Astrocyte of the hippocampus (primary cell): ENCODE results near the gene SND1.

Experiments
- DNase-seq: peaks from one replicate; pipeline ENCODE4 v3.0.0; 2011; ENCODE audit warnings: low read depth, low spot score

SND1 gene

DNA sequence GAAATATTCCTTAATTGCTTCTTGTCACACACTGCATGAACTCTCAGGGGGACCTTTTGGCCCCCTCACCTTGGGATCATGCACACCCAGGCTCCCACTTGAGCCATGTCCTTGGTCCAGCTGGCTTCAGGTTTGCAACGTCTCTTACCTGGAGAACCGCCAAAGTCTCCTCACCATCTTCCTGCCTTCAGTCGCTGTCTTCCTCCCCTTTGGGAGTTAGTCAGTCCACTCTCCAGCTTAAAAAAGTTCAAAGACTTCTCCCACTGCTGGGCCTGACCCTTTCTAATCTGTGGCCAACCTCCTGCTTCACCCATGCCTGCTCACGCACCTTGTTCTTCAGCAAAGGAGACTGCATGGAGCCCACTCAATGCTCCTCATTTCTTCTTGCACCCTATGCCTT, 461.8 kb downstream of the SND1 start:
- no peak for DNase-seq

DNA sequence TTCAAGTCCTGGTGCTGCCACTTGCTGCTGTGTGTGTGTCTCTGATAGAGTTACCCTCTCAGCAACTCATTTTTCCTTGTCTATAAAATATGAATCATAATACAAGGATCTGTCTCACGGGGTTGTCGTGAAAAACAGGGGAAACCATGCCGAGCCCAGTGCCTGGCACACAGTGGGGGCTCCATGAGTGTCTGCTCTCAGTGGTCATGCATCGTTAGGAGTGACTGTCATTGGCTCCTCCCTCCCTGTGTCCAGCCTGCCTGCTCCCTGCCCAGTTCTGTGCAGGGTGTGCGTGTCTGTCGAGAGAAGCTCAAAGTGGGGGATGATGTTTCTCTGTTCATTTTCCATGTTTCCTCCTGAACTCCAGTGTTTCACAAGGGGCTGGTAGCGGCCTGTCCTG, 462.8 kb downstream of the SND1 start:
- DNase-seq = no peak

DNA sequence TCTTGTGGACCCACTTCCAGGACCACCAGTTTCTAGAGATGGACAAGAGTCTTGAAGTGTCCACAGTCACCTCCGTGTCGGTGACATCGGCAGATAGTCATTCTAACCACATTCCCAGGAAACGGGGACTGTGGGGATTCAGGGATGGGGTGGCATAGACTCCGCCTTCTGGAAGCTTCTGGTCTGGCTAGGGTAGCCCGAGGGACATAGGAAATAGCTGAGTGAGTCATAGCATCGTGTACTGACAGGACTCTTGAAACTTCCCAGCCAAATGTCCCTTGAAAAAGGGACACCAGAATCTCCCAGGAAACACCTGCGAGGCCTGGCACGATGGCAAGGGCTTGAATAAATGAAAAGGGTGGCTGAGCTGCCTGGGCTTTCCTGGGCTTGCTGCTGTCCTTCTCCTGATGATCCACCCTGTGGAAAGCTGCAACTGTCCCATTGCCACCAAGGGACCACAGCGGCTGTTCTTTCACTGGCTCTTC, 463.4 kb downstream of the SND1 start:
- peak; percentile 27 for DNase-seq

DNA sequence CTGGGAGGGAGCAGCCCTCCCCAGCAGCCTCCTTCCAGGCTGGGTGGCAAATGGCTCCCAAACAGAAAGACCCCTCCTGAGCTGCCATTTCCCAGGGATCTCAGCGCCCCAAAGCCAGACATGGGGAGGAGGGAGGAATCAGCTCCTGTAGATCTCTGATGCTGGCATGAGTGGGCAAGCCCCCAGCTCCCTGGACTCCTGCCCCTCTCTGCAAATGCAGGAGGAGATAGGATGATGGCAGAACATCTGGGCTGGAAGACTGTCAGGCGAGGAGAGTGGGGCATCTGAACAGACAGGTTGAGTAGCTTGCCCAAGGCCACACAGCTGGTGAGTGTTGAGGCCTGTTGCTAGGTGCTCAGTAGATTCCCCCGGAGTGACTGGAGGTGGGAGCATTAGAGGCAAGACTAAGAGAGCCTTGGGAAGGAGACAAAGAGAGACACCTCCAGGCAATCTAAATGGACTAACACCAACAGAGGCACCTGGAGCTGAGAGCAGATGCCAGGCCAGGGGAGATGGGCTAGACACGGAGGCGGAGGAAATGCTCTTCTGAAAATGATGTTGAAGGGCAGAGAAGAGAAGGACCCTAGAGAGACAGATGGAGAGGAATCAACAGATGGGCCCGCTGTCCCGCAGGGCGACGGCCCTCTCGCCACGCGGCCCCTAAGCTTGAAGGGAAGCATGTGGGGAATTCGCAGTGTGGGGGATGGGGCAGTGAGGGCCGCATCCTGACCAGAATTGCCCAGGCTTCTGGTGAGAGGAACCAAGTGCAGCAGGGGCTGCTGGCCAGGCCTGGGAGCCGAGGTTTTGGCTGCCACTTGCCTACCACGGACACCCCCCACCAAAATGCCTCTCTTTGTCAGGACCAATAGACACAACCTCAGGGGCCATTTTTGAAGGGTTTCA, 464.1 kb downstream of the SND1 start:
- DNase-seq = no peak

DNA sequence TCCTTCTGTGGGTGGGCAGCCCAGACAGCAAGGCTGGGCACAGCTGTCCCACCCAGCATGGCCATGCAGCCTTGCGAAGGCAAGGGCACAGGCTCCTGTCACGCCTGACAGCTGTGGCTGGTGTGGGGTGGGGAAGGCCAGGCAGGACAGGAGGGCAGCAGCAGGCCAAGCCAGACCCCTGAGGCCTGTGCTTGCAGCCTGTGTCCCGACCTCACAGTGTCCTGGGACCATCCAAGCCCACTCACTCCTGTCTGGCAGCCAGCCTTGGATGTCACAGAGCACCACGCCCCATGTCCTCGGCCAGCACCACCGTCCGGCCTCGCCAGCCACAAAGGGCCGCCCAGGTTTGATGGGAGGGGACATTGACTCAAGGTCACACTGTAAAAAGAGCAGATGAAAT, 464.7 kb downstream of the SND1 start:
- DNase-seq = no peak

DNA sequence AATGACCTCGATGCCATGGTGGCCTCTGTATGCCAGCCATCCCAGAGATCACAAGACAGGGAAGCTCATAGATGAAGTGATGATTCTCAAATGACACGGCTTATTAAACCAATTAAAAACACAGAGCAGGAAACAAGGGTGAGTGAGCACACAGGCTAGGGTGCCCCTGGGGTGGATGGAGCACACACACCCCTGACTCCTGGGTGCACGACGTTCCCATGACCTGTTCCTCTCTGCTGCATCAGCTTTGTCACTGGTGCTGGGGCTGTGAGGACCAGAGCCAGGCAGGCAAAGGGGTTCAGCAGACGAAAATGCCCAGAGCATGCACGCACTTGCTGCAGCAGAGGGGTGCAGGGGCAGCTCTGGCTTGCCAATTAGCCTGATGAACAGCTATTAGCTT, 465.7 kb downstream of the SND1 start:
- no peak for DNase-seq

DNA sequence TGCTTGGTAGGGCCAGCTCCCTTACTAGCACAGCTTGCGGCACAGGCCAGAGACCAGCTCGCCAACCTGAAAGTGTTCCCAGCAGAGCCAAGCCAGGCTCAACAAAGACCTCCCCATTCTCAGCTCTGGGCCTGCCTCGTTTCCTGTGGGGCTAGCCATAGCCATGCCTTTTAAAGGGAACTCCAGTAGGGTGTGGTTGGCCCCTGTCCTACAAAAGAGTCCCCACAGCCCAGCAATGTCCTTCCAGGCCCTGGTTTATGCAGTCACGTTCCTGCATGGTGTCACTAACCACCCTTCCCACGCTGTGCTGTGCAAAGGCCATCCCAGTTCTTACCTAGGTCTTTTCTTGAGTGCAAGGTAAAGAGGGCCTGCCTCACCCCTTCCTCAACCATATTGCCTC, 467.0 kb downstream of the SND1 start:
- DNase-seq = no peak

DNA sequence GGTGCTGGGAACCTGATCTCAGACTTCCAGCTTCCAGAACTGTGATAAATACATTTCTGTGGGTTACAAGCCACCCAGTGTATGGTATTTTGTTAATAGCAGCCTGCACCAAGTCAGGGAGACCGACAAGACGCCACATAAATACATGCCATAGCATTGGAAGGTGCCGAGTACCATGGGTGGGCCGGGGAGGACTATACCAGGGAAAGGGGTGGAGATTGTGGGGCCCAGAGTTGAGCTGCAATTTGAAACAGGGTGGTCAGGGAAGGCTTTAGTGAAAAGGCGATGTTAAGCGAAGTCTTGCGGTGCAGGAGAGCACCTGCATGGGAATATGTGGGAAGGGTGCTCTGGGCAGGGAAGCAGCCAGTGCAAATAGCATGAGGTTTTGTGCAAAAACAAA, 468.1 kb downstream of the SND1 start:
- no peak for DNase-seq

DNA sequence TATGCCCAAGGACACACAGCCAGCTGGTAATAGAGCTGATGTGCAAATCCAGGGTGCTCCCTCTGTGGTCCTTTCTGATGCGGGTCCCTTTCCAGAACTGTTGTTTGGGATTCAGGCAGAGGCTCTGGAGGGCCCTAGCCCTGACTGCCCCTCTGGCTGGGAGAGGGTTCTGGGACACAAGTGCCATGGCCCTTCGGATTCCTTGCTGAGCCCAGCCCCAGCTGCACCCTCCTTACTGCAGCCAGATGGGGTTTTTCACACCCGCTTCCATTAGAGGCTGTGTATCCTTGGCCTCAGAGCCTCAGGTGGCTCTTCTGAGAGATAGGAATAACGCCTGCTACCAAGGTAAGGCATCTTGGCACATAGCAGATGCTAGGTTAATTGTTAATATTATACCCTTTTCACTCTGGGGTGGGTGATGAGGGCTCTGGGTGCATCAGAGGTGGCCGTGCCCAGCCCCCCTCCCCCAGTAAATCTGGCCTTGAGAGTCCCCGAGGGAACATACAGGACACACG, 469.0 kb downstream of the SND1 start:
- DNase-seq = no peak

DNA sequence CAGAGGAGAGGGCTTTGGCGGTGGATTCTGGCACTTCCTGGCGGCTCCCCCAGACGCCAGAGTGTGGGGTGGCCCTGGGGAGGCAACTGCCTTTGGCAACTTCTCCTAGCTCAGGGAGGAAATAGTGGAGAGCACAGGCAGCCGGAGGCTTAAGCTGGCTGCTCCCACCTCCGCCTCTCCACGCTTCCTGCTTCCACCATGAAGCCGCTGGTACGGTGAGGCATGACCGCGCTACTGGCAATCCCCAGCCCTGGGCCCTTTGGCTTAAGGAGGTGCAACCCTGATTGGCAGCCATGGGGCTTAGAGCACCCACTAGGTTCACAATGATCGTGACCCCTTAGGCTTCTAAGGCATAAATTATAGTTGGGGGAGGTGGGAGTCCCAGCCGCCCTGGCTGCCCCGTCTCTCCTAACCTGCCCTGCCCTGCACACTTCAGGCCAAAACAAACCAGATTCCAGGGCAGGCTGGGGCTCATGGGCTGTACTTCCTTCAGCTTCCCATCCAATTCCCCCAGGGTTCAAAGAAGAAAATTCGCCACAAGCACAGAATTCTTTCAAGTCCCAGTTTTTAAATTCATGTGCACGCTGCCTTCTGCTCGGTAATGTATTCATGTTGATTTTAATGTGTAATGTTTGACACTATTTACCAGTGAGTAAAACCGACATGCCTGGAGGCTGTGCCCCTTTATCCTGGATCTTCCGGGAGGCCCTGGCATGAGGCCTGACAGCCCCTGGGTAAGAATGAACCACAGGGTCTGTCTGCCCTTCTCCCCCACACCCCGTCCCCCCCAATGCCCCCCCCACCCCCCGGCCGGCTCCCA, 469.9 kb downstream of the SND1 start:
- DNase-seq = no peak

DNA sequence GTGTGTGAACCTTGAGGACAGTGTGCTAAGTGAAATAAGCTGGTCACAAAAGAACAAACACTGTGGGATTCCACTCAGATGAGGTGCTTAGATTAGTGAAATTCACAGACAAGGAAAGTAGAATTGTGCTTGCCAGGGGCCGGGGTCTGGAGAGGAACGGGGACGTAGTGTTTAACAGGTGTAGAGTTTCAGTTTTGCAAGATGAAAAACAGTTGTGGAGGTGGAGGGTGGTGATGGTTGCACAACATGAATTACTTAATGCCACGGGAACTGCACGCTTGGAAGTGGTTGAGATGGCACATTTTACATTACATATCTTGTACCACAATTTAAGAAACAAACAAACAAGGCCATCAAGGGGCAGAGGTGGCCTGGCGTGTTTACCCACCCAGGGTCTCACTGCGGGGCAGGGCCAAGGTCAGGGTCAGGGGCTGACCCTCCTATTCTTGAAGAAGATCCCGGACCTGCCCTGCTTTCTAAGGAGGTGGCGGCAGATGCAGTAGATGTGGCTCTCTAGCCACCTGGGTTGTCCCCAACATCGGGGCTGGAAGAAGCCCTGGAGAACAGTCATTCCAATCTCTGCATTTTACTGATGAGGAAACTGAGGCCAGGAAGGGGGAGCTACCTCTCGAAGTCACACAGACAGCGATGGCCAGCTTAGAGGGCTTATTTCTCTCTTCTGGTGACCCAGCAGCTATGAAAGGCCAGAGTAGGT, 470.7 kb downstream of the SND1 start:
- DNase-seq = no peak

DNA sequence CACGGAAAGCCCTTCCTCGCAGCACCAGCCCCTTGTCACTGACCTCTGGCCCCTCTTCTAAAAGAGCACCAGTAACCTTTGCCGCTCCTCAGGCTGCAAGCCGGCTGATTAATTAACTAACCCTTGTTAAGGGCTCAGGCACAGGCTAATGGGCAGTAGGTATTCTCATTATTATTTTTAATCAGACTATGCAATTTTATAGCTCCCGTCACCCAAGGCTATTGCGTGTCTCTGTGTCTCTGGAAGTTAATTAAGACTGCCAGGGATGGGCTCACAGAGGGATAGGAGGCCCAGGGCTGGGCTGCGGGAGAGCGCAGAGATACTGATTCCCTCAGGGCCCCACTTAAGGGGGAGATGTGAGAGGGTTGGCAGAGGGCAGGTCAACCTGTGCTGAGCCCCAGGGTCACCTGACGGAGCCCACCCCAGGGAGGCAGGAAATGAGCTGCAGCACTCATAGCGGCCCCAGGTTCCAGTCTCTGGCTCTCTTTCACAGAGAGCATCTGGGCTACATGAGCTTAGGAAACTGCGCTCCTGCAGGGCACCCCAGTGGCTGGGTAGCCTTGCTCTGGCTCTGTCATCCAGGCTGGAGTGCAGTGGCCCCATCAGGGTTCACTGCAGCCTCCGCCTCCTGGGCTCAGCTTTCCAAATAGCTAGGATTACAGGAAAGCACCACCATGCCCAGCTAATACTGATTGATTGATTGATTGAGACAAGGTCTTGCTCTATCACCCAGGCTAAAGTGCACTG, 471.5 kb downstream of the SND1 start:
- DNase-seq = no peak

DNA sequence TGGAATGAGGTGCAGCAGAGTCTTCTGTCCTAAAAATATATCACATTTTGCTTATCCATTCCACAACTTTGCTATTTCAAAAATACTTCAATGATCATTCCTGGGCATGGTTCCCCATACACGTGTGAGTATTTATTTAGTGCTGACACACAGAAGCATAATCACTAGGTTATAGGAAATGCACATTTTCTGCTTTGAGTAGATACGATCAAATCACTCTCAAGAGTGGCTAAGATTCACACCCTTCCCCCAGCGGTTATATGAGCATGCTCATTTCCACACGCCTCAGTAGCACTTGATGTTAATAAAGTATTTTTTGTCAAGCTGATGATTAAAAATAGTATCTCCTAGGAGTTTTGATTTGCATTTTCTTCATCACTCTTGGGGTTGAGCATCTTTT, 472.8 kb downstream of the SND1 start:
- DNase-seq = no peak

DNA sequence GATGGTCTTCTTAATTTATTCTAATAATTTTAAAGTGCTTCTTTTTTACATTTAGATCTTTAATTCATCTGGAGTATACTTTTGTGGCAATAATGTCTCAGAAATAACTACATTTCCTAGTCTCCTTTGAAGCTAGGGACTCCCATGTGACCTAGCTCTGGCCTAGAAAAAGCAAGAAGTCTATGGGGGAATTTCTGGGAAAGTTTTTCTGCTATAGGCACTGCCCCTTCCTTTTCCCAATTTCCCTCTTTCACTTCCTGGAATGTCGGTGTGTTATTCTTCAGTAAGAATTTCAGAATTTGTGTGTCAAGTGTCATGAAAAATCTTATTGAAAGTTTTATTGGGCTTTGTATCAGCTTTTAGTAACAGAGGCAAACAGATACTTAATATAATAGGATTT, 473.8 kb downstream of the SND1 start:
- DNase-seq = no peak

DNA sequence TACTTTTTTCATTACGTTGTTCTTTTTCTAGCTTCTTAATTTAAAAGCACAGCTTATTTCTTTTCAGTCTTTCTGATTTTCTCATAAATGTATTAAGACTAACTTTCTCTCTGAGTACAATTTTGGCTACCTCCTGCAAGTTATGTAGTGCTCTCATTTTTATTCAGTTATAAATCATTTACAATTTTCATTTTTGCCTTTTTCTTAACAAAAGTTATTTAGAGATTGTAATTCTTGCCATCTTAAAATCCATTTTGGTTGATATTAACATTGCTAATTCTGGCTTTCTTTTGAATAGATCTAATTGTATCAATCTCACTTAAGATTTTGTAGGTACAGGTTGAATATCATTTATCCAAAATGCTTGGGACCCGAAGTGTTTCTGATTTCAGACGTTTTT, 476.4 kb downstream of the SND1 start:
- no peak for DNase-seq

DNA sequence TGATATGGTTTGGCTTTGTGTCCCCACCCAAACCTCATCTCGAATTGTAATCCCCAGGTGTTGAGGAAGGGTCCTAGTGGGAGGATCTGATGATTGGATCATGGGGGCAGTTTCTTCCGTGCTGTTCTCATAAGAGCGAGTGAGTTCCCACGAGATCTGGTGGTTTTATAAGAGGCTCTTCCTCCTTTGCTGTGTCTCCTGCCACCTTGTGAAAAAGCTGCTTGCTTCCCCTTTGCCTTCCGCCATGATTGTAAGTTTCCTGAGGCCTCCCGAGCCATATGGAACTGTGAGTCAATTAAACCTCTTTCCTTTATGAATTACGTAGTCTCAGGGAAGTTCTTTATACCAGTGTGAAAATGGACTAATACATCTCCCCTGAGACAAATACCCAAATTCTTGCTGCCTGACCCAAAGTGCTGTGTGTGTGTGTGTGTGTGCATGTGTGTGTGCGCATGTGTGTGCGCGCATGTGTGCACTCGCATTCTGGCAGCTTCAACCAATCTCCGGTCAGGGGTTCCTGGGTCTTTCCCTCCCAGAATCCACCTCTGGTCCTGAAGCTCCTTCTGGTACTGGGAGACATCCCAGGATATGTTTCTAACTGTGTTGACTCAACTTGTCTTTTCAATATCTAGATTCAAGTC, 477.4 kb downstream of the SND1 start:
- DNase-seq = no peak

DNA sequence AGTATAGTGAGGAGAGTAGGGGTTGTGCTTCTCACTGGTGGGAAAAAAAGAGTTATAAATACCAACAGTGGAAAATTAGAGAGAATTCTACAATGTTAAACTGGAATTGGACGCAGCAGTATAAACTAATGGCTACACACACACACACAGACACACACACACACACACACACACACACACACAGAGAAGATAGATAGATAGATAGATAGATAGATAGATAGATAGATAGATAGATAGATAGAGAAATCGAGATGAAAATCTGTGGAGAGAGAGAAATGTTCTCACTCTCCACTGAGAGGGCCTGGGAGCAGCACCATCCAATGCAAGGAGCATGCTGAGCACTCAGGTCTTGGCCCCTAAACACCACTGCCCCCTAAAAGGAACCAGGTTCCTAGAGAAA, 479.1 kb downstream of the SND1 start:
- DNase-seq = no peak

DNA sequence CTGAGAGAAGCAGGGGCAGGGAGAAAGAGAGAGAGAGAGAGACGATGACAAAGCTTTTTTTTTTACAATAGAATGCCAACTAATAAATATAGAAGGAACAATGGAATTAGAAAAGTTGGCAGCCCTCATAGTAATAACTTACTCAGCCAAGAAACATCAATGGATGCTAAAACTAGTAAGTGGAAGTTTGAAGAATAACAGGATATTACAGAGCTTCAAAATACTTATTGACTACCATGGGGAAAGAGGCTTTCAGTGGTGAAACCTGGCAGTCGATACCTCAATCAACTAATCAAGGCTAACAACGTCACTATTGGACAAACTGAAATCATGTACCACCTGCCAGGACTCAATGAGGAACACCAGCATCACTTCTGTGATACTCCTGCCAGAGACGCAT, 479.7 kb downstream of the SND1 start:
- no peak for DNase-seq

DNA sequence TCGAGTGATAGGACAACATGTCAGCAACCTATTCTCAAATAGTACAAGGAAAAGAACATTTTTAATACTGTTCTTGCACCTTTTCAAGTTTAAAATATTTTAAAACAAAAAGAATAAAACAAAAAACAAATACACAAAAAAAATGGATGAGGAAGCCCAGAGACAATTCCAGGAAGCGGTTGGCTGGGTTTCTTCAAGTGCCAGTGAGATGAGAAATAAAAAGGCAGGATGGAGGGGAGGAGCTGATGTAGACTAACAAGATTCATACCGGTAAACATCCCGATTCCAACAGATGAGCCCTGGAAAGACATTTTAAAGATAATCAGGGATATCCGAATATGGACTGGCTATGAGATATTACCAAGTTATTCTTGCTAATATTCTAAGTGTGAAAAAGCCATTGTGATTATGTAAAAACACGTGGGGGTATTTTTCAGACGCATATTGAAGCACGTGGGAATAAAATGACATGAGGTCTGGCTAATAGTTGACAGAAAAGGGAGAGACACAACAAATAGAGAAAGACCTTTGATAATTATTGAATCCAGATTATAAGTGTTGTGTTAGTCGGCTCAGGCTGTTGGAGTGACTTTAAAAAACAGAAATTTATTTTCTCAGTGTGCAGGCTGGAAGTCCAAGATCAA, 480.6 kb downstream of the SND1 start:
- no peak for DNase-seq

DNA sequence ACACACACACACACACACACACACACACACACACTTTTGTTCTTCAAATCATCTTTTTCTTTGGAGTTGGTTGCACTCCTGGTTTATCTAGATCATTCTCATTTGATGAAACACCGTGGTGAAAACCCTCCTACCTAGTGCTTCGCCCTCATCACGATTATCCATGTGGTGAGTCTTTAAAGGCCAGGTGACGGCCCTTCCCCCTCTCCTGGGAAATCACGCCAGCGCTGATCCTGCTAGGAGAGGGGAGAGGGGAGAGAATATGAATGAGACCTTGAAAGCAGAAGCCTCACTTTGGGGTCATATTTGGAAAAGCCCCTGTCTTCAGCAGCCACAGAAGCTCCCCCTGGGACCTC, 483.1 kb downstream of the SND1 start:
- DNase-seq = no peak
